ENCODE data around the gene ERLEC1. TPM values are rescaled to one million over a fixed set of nuclear protein-coding genes. Genes with fewer than 3 reads are reported as not detected.
A peak's percentile ranks its signal among the peaks of the same experiment; 100 is the strongest.
"Not testable (repeated sequence)": the region's sequence is repeated elsewhere in the genome, so short reads cannot be mapped to it uniquely, and the experiment has no call there.

ERLEC1 gene
- total RNA-seq, 1 experiment from 2014 or later, result 21.6 TPM

GRCh38 chr2:53756644-53757043 is 30.2 kb upstream of the ERLEC1 start:
- Histone ChIP-seq H3K4me1 (ENCODE audit: insufficient read depth, low read length) (no peaks in the 10 kb centered on the region), H2AFZ (ENCODE audit: low read length) (no peak overlapping the region), H3K23me2 (ENCODE audit: insufficient read length, low read depth, low read length, poor library complexity, severe bottlenecking) (no peaks in the 10 kb centered on the region), H4K91ac (ENCODE audit: insufficient read length, low read depth, low read length) (no peak overlapping the region), H3K27ac (ENCODE audit: insufficient read length, low read depth, low read length) (no peak overlapping the region), H4K5ac (ENCODE audit: insufficient read length, low read depth, low read length) (no peak overlapping the region), H2AK5ac (ENCODE audit: insufficient read length, low read length) (no peak overlapping the region), H3K4me2 (ENCODE audit: insufficient read depth, insufficient read length, low read length) (no peak overlapping the region), H2BK5ac (ENCODE audit: insufficient read length, low read length) (no peak overlapping the region), H4K20me1 (ENCODE audit: control insufficient read depth, insufficient read depth, insufficient read length) (no peaks in the 10 kb centered on the region), H2BK15ac (ENCODE audit: low read depth, low read length) (no peak overlapping the region), H4K8ac (replicated peaks; ENCODE audit: insufficient read length, low read depth, low read length) (no peak overlapping the region), H3K27me3 (ENCODE audit: insufficient read depth, low read length) (no peaks in the 10 kb centered on the region), H3K23ac (ENCODE audit: insufficient read length, low read depth, low read length) (no peak overlapping the region), H3K56ac (ENCODE audit: insufficient read length, low read depth, low read length) (no peak overlapping the region), H3K14ac (ENCODE audit: insufficient read depth, low read length) (no peak overlapping the region), H2BK12ac (ENCODE audit: insufficient read length, low read depth, low read length) (no peak overlapping the region), H2BK120ac (ENCODE audit: low read depth, low read length, poor library complexity, severe bottlenecking) (no peak overlapping the region), H3K9me3 (ENCODE audit: control insufficient read depth, low read depth, low read length) (no peaks in the 10 kb centered on the region), H3K9ac (ENCODE audit: extremely low read depth, insufficient read length, low read length) (no peak overlapping the region), H3K79me2 (ENCODE audit: insufficient read depth, low read length) (no peaks in the 10 kb centered on the region), H2BK20ac (ENCODE audit: low read depth, low read length, poor library complexity, severe bottlenecking) (no peak overlapping the region), H3K18ac (ENCODE audit: insufficient read length, low read depth, low read length) (no peak overlapping the region), H3K79me1 (ENCODE audit: insufficient read depth, low read depth, low read length, poor library complexity, severe bottlenecking) (no peaks in the 10 kb centered on the region), H3T11ph (ENCODE audit: low read length) (no peak overlapping the region), H3K4ac (ENCODE audit: low read depth, low read length) (no peak overlapping the region)
- Mint-ChIP-seq H3K9me3 (no peaks in the 10 kb centered on the region), H3K27ac (peak overlapping the region in 1 of 3 experiments; percentile 39; a peak in 1 of 7 replicates), H3K4me1 (peaks cover 5 to 13% of the 10 kb centered on the region in 2 experiments; a peak in 3 of 4 replicates), H3K27me3 (ENCODE audit: low read depth) (no peaks in the 10 kb centered on the region), H3K4me3 (no peak overlapping the region), H3K36me3 (ENCODE audit: insufficient read depth in 1 of 3, low read depth in 3 of 3) (peaks cover 19 to 22% (median 19%) of the 10 kb centered on the region in 3 experiments)
- no peak for DNase-seq
- TF ChIP-seq CTCF (conservative IDR thresholded peaks at IDR 0.05), result no peak
- WGBS (ENCODE audit: extremely low coverage, insufficient read length, low lambda C conversion rate), result no CpG with 5 or more reads among the region's 15 CpGs

- H4K5ac ChIP-seq (ENCODE audit: insufficient read length, low read depth, low read length); H4K8ac ChIP-seq (replicated peaks; ENCODE audit: insufficient read length, low read depth, low read length); H2AK5ac ChIP-seq (ENCODE audit: insufficient read length, low read length); H3T11ph ChIP-seq (ENCODE audit: low read length); H3K9me3 ChIP-seq (ENCODE audit: control insufficient read depth, low read depth, low read length); H2BK20ac ChIP-seq (ENCODE audit: low read depth, low read length, poor library complexity, severe bottlenecking); H2BK5ac ChIP-seq (ENCODE audit: insufficient read length, low read length); H3K79me2 ChIP-seq (ENCODE audit: insufficient read depth, low read length); H3K9ac ChIP-seq (ENCODE audit: extremely low read depth, insufficient read length, low read length); H3K23me2 ChIP-seq (ENCODE audit: insufficient read length, low read depth, low read length, poor library complexity, severe bottlenecking); H4K91ac ChIP-seq (ENCODE audit: insufficient read length, low read depth, low read length); H3K27ac ChIP-seq (ENCODE audit: insufficient read length, low read depth, low read length); H3K9me3 Mint-ChIP-seq; H3K4ac ChIP-seq (ENCODE audit: low read depth, low read length); H2AFZ ChIP-seq (ENCODE audit: low read length); H3K56ac ChIP-seq (ENCODE audit: insufficient read length, low read depth, low read length); H3K79me1 ChIP-seq (ENCODE audit: insufficient read depth, low read depth, low read length, poor library complexity, severe bottlenecking); H2BK120ac ChIP-seq (ENCODE audit: low read depth, low read length, poor library complexity, severe bottlenecking); H3K27me3 ChIP-seq (ENCODE audit: insufficient read depth, low read length); H3K27me3 Mint-ChIP-seq (ENCODE audit: low read depth); H2BK12ac ChIP-seq (ENCODE audit: insufficient read length, low read depth, low read length); H3K23ac ChIP-seq (ENCODE audit: insufficient read length, low read depth, low read length); H3K18ac ChIP-seq (ENCODE audit: insufficient read length, low read depth, low read length); H4K20me1 ChIP-seq (ENCODE audit: control insufficient read depth, insufficient read depth, insufficient read length); DNase-seq; H3K4me1 ChIP-seq (ENCODE audit: insufficient read depth, low read length); H2BK15ac ChIP-seq (ENCODE audit: low read depth, low read length); H3K4me2 ChIP-seq (ENCODE audit: insufficient read depth, insufficient read length, low read length); H3K4me3 Mint-ChIP-seq; H3K14ac ChIP-seq (ENCODE audit: insufficient read depth, low read length): not testable (repeated sequence)
- WGBS (ENCODE audit: extremely low coverage, insufficient read length, low lambda C conversion rate), result no CpG with 5 or more reads among the region's 14 CpGs
- H3K36me3 Mint-ChIP-seq (ENCODE audit: insufficient read depth in 1 of 3, low read depth in 3 of 3), result peaks cover 19 to 22% (median 19%) of the 10 kb centered on the region in 3 experiments
- H3K27ac Mint-ChIP-seq, result peak overlapping the region in 1 of 3 experiments; percentile 51; a peak in 2 of 7 replicates
- H3K4me1 Mint-ChIP-seq, result peaks cover 5 to 13% of the 10 kb centered on the region in 2 experiments; a peak in 3 of 4 replicates
Measured at GRCh38 chr2:53757206-53757605, 29.6 kb upstream of the ERLEC1 start.
